ENCODE data around the gene SLC28A1.

GRCh38 chr15:84944861-84945260, 60.4 kb downstream of the SLC28A1 start:
- TF ChIP-seq POLR2AphosphoS5 (IDR thresholded peaks at IDR 0.05; ENCODE audit: borderline replicate concordance, low read depth, low read length) (no peak), EZH2 (IDR thresholded peaks at IDR 0.05) (no peak)

Measured in SK-N-MC (cell line).